GM18909 (cell line): ENCODE results near the gene SAT1.
A peak's percentile ranks its signal among the peaks of the same experiment; 100 is the strongest.

Experiments
- ATAC-seq: cut with Tn5 transposase; IDR thresholded peaks from one replicate; pipeline ENCODE4 v1.9.1; 2021; ENCODE audit warnings: mild to moderate bottlenecking; ENCODE audit not compliant: unreplicated experiment, poor library complexity

The SAT1 gene

DNA sequence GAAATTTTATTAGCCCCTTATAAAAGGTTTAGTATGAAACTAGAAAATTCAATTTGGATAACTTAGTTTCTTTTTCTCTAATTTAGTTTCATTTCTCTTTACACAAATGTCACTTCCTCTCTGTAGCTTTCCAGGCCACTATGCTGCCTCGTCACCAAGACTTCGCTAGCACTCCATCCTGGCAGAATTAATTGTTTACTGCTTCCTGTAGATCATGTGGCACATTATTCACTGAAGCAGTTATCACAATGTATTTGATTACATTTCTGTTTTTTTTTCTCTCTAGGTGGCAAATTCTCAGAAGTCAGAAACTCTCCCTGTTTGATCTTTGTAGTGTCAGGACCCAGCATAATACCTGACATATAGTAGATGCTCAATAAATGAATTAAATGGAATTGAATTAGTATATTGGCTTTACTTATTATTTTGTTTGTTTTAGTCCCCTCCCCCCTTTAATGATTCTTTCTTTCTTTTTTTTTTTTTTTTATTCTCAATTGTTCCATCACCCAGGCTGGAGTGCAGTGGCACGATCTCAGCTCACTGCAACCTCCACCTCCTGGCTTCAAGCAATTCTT is 9.3 kb upstream of the SAT1 start:
- peak; percentile 88 for ATAC-seq

DNA sequence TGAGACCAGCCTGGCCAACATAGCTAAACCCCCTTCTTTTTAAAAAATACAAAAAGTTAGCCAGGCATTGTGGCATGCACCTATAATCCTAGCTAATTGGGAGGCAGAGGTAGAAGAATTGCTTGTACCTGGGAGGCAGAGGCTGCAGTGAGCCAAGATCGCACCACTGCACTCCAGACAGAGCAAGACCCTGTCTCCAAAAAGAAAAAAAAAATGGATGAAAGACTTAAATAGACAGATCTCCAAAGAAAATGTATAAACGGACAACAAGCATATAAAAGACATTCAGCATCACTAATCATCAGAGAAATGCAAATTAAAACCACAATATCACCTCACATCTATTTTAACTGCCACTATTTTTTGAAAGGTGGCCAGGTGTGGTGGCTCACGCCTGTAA is 6.6 kb upstream of the SAT1 start:
- no peak for ATAC-seq

GRCh38 chrX:23779025-23779424 is 3.9 kb upstream of the SAT1 start:
- no peak for ATAC-seq

DNA sequence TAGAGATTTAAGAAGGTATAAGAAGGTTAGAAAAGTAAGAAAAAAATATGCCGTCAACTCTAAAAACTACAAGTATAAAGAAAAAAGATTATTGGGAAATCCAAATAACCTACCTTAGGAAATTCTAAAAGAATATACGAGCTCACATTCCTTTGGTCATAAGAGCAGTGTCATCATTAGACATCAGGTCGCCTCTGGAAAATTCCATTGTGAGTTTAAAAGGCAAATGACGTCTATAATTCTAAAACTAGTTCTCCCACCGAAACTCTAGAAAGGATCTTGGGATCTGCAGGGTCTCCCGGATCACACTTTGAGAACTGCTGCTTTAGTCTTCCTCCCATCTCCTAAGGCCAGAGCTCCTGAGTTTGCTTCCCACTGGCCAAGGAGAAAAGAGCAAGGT is 518 bp upstream of the SAT1 start:
- no peak for ATAC-seq

- no peak for ATAC-seq
Observed at GRCh38 chrX:23783589-23784469, 856 bp downstream of the SAT1 start.

DNA sequence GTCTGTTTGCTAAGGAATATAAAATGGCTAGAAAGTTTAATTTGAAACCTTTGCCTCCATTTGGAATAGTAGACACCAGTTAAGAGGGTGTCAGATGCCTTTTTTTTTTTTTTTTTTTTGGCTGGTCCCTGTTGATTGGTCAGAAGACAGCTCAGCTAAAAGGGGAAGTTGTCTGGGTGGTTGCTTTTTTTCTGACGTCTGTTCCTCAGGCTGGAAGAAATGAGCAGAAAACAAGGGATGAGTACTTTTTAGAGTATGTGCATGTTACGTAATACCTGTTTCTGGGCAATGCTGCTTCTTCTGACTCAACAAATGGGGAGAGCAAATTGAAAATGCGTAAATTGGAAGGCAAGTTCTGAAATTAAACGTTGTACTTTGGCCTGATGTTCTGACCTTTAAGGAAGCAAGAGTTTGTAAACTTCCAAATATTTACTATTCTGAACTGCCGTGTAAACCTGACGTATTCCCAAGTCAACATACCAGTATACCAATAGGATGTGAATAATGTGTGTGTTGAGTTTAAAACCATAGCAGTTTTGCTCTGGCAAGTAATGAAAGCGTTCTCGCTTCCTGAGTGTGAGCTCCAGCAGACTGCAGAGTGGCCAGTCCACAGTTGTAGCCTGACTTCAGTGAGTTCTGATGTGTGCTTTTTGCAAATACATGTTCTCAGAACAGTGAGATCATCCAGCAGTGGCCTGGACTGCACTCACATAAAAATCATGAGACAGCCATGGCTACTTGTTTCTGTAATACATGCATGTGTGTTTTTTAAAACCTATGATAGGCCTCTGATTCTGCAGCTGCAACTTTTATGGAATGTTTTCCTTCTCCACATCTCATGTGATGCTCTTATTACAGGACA is 1.7 kb downstream of the SAT1 start:
- no peak for ATAC-seq

GRCh38 chrX:23785580-23785979 is 2.6 kb downstream of the SAT1 start:
- no peak for ATAC-seq

- ATAC-seq: no peak
Observed at GRCh38 chrX:23786268-23786815, 3.4 kb downstream of the SAT1 start.

DNA sequence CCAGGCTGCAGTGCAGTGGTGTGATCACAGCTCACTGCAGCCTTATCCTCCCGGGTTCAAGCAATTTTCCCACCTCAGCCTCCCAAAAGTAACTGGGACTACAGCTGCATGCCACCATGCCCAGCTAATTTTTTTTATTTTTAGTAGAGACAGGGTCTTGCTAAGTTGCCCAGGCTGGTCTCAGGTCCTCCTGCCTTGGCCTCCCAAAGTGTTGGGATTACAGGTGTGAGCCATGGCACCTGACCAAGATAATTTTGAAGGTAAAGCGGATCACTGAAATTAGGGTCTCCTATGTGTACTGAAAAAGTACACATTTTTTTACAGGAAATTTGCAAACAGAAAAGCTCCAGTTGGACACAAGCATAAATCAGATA is 4.8 kb downstream of the SAT1 start:
- no peak for ATAC-seq

DNA sequence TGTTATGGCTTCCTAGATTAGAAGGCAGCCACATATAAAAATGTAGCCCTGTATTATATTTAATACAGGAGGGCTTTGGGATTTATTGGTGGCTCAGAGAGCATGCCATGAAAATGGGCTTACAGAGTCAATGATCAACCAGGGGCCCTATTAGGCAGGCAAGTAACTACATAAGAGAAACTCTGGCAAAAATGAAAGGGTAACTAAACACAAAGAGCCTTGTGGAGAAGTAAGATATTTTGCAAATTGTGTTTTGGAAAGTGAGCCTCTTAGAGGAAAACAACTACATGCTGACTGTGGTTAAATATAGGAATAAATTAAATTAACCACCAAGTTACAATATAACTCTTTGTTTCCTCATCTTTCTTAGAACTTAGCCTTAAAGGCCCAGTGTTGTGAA is 5.5 kb downstream of the SAT1 start:
- ATAC-seq: peak; percentile 63

DNA sequence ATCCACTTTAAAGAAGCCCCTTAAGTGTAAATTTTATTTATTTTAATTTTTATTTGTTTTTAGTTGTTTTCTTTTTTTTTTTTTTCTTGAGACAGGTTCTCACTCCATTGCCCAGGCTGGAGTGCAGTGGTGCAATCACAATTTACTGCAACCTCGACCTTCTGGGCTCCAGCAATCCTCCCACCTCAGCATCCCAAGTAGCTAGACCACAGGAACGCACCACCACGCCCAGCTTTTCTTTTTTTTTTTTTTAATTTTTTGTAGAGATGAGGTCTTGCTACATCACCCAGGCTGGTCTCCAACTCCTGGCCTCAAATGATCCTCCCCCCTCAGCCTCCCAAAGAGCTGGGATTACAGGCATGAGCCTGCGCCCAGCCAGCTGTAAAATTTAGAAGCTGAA is 6.0 kb downstream of the SAT1 start:
- no peak for ATAC-seq

DNA sequence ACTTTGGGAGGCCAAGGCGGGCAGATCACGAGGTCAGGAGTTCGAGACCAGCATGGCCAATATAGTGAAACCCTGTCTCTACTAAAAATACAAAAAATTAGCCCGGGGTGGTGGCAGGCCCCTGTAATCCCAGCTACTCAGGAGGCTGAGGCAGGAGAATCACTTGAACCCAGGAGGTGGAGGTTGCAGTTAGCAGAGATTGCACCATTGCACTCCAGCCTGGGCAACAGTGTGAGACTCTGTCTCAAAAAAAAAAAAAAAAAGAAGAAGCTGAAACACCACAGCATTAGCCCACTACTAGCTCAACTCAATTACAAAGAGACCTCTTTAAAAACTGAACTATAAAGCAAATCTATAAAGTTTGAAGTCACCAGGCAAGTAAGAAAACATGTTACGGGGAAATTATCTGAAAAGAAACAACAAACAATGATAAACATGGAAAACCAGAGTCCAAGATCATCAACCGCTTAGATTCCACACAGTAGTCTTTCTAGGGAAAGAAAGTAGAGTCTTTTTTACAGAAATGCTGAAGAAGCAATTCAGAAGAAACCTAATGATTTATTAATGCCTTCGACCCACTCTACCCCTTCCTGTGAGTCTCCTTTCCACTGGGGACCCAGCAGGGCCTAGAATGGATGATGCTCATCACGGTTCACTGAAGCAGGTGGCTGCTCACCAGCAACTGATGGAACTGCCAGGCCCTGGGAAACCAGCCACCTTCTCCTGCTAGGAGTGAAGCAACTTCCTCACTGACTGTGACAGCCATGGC is 6.6 kb downstream of the SAT1 start:
- ATAC-seq: no peak

DNA sequence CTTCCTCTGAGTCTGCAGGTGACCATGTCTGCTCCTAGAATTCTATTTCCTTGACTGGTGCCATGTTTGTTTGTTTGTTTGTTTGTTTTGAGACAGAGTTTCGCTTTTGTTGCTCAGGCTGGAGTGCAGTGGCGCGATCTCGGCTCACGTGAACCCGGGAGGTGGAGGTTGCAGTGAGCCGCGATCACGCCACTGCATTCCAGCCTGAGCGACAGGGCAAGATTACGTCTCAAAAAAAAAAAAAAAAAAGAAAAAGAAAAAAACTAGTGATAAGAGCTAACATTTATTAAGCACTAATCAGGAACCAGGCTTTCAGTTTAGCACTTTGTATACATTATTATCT is 7.2 kb downstream of the SAT1 start:
- ATAC-seq: no peak

GRCh38 chrX:23792861-23793553 is 10.0 kb downstream of the SAT1 start:
- no peak for ATAC-seq

DNA sequence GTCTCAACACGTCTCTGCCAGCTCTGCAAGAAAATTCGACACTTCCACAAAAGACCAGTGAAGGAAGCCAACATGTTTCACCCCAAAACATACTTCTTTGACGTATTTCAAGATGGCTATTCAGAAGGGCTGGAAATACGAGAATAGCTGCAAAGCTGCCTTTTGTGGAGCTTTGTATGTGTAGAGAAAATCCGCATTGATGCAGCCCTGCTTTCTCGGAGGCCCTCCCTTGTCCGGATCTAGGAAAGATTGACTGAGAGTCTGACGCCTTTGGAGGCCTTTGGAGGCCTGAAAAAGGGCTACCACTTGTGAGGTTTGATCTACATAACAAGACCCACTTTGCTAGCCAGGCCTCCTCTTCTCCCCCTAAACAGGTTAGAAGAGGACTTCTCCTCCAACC is 12.2 kb downstream of the SAT1 start:
- ATAC-seq: no peak

- no peak for ATAC-seq
Observed at GRCh38 chrX:23797371-23798128, 14.6 kb downstream of the SAT1 start.

DNA sequence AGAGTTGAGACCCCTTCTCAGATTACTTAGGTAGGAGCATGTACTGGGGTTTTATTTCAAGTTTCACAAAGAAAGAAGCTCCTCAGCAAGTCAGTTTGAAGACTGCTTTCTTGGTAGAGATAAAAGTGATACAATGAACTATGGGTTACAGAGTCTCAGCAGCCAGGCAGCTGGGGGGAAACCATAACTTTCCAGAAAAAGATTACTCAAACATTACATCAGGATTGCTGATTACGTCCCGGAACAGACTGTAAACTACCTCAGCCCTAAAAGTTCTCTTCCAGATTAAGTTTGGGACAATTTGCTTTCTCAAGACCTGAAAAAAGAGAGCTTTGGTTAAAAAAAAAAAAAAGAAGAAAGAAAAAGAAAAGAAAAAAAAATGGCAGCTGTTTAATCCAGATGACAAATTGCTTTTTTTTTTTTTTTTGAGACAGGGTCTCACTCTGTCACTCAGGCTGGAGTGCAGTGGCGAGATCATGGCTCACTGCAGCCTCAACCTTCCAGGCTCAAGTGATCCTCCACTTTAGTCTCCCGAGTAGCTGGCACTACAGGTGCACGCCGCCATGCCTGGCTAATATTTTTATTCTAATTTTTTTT is 16.6 kb downstream of the SAT1 start:
- no peak for ATAC-seq

DNA sequence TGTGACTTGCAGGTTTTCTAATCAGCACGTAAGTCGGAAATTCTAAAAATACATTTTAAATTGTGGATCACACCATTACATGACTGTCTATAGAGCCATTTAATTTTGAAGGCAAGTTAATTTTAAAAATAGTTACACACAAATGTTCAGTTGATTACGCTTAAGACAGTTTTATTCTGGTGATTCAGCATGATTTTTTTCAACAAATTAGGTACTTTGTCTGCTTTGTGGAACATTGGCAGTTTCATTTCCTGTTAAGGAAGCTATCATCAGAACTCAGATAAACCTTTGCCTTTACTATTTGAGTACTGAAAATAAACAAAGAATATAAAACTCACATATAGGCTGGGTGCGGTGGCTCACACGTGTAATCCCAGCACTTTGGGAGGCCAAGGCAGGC is 19.5 kb downstream of the SAT1 start:
- no peak for ATAC-seq

DNA sequence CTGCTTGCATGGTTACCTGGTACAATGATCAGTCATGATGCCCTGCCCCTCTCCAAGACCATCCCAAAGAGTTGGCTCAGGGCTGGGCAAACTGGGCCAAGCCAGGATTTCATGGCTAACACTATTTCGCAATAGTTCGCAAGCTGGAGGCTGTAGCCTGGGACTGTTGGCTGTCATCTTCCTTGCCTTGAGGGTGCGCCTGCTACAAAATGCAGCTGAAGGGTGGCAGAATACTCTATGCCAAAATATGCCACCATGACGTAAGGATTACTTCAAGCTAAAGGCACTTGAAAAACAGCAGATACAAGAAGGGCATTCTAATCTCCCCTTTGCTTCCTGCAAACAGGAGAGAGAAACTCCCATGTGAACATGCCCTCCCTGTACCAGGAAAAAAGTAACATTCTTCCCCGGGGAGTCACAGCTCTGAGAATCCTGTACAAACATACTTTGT is 21.0 kb downstream of the SAT1 start:
- no peak for ATAC-seq
